C1 segment of cervical spinal cord (tissue), 14 donors: ENCODE results near the gene ANXA6.

Experiments used
- DNase-seq, 14 donors: peaks; one replicate each; lab custom pipeline; 2025; lab: John Stamatoyannopoulos, UW

The ANXA6 gene

GRCh38 chr5:151130235-151130921 lies 27.2 kb downstream of the ANXA6 start:
- DNase-seq, result no peak

- no peak for DNase-seq
These were observed 28.8 kb downstream of the ANXA6 start for GRCh38 chr5:151128817-151129216.

GRCh38 chr5:151127926-151128325 lies 29.7 kb downstream of the ANXA6 start:
- DNase-seq, result no peak

GRCh38 chr5:151126199-151126645 lies 31.4 kb downstream of the ANXA6 start:
- DNase-seq, result peak in 12 of 14 donors; percentile 8 to 65 (median 36)

- no peak for DNase-seq
These were observed 32.2 kb downstream of the ANXA6 start for GRCh38 chr5:151125421-151125820.

GRCh38 chr5:151123897-151124751 lies 33.5 kb downstream of the ANXA6 start:
- peak in 3 of 14 donors; percentile 6 to 33 (median 26) for DNase-seq

- no peak for DNase-seq
These were observed 34.8 kb downstream of the ANXA6 start for GRCh38 chr5:151122828-151123227.

- DNase-seq, result peak in 6 of 14 donors; percentile 22 to 65 (median 37)
These were observed 35.9 kb downstream of the ANXA6 start for GRCh38 chr5:151121665-151122064.

- no peak for DNase-seq
These were observed 36.5 kb downstream of the ANXA6 start for GRCh38 chr5:151121095-151121494.

- DNase-seq, result no peak
These were observed 38.5 kb downstream of the ANXA6 start for GRCh38 chr5:151118913-151119575.

- peak in 11 of 14 donors; percentile 7 to 58 (median 47) for DNase-seq
These were observed 42.2 kb downstream of the ANXA6 start for GRCh38 chr5:151115272-151115905.

- no peak for DNase-seq
These were observed 43.9 kb downstream of the ANXA6 start for GRCh38 chr5:151113651-151114050.

GRCh38 chr5:151110992-151111391 lies 46.6 kb downstream of the ANXA6 start:
- no peak for DNase-seq

- no peak for DNase-seq
These were observed 47.4 kb downstream of the ANXA6 start for GRCh38 chr5:151110122-151110681.

GRCh38 chr5:151108566-151108965 lies 49.0 kb downstream of the ANXA6 start:
- no peak for DNase-seq

- peak in 7 of 14 donors; percentile 21 to 61 (median 43) for DNase-seq
These were observed 49.6 kb downstream of the ANXA6 start for GRCh38 chr5:151107738-151108520.

GRCh38 chr5:151107084-151107483 lies 50.5 kb downstream of the ANXA6 start:
- DNase-seq, result no peak

- no peak for DNase-seq
These were observed 51.1 kb downstream of the ANXA6 start for GRCh38 chr5:151106509-151106908.

GRCh38 chr5:151106043-151106442 lies 51.5 kb downstream of the ANXA6 start:
- DNase-seq, result no peak

- no peak for DNase-seq
These were observed 52.0 kb downstream of the ANXA6 start for GRCh38 chr5:151105561-151105960.
